ENCODE measurements around the gene OCA2.

Gene OCA2

DNA sequence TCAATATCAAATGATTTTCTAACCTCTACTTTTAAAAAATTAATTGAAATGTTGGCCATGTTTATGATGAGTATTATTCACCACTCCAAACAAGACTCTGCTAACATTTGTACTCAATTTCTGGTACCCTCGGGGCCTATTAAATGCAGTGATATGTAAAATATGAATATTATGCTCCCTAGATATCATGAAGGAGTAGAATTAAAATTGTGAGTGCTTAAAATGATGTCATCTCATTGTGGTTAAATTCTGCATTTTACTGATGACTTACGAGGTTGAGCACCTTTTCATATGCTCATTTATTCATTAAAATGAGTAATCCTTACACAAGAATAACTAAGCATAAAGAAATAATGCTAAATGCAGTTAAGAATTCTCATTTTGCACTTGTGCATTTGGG, 159.9 kb downstream of the OCA2 start:
- DNase-seq (ENCODE audit: low read depth), result no peak

DNA sequence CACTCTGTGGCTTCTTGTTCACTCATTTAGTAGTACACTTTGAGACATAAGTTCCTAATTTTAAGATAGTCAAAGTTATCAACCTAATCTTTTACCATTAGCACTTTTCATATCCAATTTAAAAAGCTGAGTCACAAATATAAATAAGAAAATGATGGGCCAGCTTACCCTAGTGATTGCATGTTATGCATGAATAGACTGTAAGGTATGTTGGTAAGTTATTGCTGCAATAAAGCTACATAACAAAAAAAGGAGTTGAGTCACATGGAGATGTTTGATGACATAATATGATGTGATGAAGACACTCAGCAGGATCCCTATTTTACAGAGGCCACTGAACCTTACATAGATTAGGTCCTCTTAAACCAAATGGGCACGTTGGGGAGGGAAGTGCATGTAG, 161.3 kb downstream of the OCA2 start:
- no peak for DNase-seq (ENCODE audit: low read depth)

DNA sequence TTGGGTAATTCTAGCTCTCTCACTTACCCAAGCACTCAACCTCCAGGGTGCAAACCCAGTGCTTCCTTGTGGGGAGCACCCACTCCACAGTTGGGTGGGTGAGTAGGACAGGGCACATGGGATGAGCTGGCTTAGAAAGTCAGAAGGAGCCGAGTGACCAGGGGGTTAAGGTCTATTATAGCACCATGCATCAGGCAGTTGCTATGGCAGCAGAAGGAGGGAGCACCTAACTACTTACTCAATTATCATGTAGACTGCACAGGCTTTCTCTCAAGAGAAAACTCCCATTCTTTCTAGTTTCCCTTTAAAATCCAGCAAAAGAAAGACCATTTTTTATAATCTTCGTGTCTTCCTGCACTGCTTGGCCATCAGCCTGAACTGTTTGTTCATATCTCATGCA, 163.0 kb downstream of the OCA2 start:
- DNase-seq (ENCODE audit: low read depth), result no peak

DNA sequence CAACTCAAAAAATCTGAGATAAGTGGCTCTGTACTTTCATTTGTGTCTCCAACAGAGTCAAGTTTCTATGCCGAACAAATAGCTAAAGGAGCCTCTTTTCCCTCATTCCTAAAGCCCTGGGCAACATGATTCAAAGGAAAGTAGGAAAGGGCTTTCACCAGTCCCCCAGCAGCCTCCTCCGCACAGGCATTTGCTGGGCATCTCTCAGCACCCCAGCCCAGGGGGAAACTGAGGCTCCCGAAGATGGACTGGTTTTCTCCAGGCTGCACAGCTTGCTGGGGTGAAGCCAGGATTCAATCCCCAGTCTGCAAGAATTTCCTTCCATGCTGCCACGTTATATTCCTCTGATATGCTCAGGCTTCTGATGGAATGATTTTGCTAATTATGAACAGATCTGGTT, 163.8 kb downstream of the OCA2 start:
- no peak for DNase-seq (ENCODE audit: low read depth)

DNA sequence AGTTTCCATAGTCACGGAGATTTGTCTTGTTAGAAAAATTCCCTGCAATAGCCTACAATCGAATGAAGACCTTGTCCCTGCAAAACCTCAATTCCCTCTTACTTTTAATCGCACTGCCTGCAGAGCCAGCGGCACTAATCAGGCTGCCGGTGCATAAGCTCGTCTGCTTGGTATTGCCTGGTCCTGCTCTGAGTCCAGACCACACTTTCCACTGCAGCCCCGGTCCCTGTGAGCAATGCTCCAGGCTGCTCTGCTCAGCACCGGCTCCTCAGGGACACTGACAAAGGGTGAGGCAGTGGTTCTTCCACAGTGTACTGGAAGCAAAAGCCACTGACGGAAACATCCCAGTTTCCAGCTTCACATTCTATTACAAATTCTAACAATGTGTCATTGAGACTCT, 164.3 kb downstream of the OCA2 start:
- no peak for DNase-seq (ENCODE audit: low read depth)

DNA sequence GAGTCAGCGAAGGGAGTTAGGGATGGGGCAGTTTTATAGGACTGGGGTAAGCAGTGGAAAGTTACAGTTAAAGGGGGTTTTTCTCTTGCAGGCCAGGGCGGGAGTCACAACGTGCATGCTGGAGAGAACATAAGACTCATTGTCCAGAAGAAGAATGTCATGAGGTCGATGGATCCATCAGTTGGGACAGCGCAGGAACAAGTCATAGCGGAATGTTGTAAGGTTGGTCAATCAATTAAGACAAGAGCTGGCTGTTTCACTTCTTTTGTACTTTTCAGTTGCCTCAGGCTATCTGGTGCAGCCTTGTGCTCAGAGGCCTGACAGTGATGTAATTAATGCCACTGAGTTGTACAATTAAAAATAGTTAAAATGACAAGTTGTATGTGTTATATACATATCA, 165.6 kb downstream of the OCA2 start:
- no peak for DNase-seq (ENCODE audit: low read depth)

DNA sequence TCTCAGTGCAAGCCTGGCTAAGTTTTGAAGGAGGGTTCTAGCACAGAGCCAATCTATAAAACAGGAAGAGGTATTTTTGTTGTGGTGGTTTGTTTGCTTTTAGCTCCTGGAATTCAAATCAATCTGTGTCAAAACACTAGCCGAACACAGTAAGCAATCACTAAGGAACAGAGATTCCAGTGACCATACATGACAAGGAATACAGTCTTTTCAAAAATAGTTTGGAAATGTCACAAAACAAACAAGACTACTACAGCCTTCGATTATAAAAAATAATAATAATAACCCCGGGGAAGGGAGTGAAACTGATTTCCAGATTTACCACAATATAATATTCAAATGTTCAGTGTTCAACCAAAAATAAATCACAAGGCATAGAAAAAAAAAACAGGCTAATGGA, 166.5 kb downstream of the OCA2 start:
- DNase-seq (ENCODE audit: low read depth), result no peak

DNA sequence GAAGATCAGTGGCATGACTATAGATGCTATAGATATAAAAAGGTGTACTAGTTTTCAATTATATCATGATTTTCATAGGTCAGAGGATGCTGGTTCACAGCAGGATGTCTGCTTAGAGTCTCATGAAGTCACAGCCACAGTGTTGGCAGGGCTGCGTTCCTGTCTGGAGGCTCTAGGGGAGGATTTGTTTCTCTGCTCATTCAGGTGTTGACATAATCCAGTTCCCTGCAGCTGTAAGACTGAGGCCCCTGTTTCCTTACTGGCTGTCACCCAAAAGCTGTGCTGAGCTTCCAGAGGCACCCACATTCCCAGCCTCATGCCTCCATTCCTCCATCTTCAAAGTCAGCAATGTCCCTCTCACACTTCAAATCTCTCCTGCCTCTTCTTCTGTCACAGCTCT, 170.7 kb downstream of the OCA2 start:
- DNase-seq (ENCODE audit: low read depth), result no peak

DNA sequence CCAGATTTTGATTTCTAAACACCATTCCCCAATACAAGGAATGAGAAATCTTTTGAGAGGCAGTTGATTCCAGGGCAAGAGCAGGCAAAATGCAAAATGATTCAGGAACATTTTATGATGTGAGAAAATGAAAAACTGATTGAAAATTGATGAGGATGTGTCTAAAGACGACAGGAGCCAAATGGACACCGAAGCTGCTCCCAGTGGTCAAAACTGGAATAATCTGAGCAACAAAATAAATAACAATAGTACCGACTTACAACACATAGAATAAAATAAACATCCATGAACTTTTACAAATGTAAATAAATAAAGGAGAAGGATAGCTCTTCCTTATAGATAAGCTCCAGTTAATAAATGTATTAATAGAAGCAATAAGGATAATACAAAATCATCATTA, 186.8 kb downstream of the OCA2 start:
- DNase-seq (ENCODE audit: low read depth), result no peak

DNA sequence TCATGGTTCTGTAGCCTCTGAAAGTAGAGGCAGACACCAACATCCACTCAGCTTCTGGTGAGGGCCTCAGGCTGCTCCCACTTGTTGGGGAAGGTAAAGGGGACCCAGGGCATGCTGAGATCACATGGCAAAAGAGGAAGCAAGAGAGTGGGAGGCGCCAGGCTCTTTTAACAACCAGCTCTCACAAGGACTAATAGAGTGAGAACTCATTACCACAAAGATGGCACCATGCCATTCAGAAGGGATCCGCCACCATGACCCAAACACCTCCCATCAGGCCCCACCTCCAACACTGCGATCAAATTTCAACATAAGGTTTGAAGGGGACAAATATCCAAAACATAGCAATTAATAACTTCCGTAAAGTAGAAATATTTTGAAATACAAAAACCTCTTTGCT, 192.3 kb downstream of the OCA2 start:
- DNase-seq (ENCODE audit: low read depth), result no peak

DNA sequence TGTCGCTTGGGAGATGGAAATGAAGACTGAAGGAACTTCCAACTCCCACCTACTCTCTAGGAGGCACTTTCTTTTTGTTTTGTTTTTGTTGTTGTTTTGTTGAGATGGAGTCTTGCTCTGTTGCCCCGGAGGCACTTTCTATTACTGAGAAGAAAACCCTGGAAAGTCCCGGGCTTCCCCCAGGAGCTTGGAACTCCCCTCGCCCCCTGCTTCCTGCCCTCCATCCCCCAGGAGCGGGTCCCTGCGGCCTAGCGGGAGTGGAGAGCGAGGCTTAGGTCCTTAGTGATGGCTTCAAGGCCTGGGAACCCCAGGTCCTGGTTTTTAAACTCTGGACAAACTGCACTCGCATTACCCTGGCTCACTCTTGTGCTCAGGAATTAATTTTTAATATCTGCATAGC, 195.7 kb downstream of the OCA2 start:
- no peak for DNase-seq (ENCODE audit: low read depth)

DNA sequence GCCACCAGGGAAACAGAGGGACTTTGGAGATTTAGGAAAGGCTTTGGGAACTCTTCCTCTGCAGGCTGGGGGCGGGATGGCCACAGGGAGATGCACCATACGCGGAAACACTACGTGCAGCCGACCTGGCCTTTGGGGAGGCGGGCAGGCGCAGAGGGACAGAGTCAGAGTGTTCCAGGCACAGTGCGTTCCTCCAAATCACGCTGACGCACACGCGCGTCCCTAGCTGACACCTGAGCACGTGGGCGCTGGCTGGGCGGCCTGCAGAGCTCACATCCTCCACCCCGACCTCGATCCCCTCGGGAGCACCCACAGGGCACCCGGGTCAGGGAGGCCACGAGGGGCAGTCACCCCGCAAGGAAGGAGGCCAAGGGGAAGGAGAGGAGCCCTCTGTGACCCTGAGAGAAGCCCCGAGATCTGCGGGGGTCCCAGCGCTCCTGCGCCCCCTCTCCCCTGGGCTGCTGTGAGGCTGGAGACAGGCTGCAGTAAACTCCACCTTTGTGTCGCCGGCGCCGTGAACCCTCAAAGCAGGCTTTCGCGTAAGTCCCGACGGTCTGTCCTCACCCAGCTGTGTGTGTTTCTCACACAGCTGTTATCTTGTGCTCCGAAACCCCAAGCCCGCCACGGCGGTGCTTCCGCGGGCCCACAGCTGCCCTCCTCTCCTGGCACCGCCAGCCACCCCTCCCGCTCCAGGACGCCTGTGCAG, 196.3 kb downstream of the OCA2 start:
- no peak for DNase-seq (ENCODE audit: low read depth)

DNA sequence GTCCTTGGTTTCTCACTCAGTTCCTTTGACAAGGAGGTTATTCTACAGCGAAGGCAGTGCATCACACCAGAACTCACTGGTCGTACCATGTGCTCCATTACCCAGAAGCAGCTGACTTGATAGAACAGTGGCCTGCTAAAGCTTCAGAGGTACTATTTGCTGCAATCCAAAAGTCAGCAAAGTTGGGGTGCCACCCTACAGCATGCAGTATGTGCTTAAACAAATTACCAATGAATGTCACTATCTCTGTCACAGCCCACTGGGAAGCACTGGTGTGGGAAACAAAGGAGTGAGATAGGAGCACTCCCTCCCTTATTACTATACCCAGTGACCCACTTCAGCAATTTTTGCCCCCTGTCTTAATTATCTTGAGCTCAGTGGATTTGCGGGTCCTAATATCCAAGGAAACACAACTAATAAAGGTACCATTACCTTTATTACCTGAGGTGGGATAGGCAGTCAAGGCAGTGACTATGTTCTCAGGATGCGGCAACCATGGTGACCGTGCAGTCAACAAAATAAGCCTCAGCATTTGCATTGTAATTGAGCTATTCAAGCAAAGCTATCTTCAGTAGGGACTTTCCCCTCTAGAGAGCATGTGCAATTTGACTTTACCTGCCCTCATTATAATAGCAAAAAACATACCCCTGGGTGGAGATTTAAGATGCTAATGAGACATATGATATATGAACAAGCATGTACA, 199.4 kb downstream of the OCA2 start:
- no peak for DNase-seq (ENCODE audit: low read depth)

DNA sequence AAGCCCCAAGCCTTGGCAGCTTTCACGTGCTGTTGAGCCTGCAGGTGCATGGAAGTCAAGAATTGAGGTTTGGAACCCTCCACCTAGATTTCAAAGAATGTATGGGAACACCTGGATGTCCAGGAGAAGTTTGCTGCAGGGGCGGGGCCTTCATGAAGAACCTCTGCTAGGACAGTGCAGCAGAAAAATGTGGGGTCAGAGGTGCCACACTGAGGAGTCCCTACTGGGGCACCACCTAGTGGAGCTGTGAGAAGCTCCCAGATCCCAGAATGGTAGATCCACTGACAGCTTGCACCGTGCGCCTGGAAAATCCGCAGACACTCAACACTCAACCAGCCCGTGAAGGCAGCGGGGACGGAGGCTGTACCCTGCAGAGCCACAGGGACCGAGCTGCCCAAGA, 201.6 kb downstream of the OCA2 start:
- no peak for DNase-seq (ENCODE audit: low read depth)

DNA sequence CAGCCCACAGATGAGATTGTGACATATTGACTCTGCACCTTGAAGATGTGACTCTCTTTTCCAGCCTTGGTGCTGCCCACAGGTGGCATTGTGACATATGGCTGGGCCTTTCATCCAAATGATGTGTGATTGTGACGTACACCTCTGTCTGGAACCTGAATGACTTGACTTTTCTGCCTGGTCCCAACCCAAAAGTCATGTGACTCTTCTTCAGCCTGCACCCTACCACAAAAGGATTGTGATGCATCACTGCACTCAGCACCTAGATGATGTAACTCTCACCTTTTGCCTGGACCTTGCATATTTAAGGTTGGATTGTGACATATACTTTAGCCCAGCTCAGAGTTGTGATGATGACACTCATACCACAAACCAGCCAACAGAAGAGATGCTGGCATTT, 204.5 kb downstream of the OCA2 start:
- no peak for DNase-seq (ENCODE audit: low read depth)

DNA sequence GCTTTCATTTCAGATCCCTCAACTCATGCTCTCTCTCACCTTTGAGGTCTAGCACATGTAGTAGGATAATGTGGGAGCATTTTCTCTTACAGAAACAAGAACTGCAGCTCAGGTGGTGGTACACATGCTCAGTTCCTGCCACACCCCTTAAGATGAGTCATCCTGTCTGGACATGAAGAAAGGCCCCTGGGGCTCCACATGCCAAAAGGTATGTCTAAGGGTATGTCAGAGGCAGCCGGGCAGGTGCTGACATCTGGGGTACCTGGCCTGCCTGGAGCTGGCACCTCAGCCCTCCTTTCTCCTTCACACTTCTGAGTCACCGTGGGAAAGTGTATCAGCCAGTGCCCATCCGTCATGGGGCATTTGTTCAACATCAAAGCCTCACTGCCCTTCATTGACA, 209.9 kb downstream of the OCA2 start:
- no peak for DNase-seq (ENCODE audit: low read depth)

DNA sequence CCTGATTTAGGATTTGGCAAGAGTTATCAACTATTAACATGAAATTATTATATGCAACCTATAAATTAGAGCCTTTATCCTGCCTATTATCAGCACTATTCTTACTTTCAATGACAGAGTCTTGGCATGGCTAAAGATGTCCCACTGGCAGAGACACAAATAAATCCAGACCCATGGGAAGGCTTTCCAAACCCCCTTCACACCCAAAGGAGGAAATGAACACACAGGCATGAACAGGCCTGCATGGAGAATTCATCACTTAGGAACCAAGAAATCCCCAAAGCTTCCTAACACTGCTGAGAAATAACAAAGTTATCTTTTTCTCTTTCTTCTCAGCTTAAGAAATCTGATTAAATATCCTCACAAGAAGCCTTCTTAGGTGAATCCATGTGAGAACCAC, 213.9 kb downstream of the OCA2 start:
- no peak for DNase-seq (ENCODE audit: low read depth)

DNA sequence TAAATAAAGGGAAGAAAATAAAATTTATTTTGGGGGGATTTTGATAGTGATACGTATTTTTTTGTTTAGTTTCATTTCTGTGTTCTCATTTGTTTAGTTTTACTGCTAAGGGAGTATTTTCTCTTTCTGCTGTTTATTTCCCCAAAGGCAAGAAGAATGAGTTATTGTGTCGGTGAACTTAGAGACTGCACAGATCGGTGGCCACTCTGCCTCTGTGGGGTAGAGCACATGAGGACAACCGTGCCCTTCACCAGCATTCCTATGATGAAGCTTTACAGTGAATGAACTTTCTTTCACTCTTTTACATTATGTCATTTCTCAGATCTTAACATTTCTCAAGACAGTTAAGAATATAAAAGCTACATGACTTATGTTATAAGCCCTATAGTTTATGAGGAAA, 214.4 kb downstream of the OCA2 start:
- no peak for DNase-seq (ENCODE audit: low read depth)

DNA sequence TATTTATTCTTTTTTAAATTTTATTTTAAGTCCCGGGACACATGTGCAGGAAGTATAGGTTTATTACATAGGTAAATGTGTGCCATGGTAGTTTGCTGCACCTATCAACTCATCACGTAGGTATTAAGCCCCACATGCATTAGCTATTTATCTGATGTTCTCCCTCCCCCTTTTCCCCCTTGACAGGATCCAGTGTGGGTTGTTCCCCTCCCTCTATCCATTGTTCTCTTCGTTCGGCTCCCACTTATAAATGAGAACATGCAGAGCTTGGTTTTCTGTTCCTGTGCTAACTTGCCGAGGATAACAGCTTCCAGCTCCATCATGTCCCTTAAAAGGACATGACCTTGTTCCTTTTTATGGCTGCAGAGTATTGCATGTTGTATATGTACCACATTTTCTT, 220.3 kb downstream of the OCA2 start:
- no peak for DNase-seq (ENCODE audit: low read depth)

DNA sequence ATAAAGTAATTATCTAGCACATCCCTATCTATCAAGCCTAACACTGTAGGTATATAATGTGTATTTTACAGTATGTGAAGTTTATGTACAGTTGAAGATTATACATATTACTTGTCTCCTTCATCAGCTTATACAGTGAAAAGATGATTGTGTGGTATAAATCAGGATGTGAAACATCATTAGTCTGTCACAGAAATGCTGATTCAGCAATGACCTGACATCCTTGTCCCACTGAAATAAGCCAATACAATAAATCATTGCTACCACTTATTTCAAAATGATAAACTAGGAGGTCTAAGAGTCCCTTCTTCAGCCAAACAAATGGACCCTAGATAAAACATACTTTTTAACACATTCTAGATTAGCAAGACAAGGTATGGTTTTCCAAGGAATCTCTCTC, 225.3 kb downstream of the OCA2 start:
- DNase-seq (ENCODE audit: low read depth), result no peak

DNA sequence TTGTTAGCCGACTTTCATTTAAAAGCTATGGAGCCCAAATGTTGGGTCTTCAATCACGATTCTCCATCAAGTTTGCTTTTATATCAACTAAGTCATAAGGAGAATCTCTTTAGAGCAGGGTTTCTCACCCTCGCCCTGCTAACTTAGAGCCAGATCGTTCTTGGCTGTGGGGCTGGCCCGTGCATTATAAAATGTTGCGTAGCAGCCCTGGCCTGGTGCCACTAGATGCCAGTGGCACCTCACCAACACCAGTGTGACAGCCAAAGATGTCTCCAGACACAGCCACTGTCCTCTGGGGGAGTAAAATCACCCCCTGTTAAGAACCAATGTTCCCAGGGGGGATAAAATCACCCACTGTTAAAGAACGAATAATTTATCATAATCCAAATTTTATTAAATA, 226.1 kb downstream of the OCA2 start:
- no peak for DNase-seq (ENCODE audit: low read depth)

DNA sequence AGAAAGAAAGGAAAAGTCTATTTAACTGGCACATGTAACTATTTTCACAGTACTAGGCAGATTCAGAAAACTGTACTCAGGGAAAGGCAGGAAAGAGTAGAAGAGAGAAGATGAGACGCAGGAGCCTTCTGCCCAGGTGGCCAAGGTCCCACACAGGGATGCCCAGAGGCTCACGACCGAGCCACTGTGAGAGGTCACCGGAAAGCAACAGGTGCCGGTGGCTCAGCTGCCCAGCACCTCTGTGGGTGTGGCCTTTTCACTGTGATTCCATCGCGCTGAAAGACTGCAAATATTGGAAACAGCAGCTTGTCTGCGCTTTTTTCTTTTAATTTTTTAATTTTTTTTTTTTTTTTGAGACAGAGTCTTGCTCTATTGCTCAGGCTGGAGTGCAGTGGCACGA, 226.8 kb downstream of the OCA2 start:
- no peak for DNase-seq (ENCODE audit: low read depth)

DNA sequence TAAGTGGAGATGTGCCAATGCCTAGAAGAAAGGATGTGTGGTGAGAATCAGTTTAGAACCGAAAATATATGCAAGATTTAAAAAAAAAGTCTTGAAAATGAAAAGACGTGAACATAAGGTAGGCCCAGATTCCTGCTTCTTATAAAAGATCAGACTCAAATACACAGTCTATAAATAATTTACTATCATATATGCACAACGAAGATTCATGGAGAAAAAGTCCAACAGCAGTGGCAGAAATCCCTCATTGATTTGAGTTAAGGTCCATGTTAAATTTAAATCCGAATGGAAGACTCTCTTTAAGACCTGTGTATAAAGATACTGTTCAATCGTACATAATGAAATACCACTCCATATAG, 227.2 kb downstream of the OCA2 start:
- no peak for DNase-seq (ENCODE audit: low read depth)

All from non-pigmented ciliary epithelial cell (primary cell).